SK-MEL-5 (cell line): Measurements from ENCODE around the gene NOP53. TPM values are rescaled to one million over a fixed set of nuclear protein-coding genes. Genes with fewer than 3 reads are reported as not detected.
"Not testable (repeated sequence)": the region's sequence is repeated elsewhere in the genome, so short reads cannot be mapped to it uniquely, and the experiment has no call there.

ENCODE experiments used
- DNase-seq: peaks from one replicate; pipeline ENCODE4 v3.0.0-alpha.2; 2016; ENCODE audit warnings: low read depth, low spot score
- in situ Hi-C: cut with HindIII; loops from 2 replicates; pipeline ENCODE4 v1.10.0; 2016; ENCODE audit warnings: low sequenced_read_pairs, high pct_unique_total_duplicates, low pct_unique_long_range_greater_than_20kb
- total RNA-seq: library from RNA; depleted of rRNA; stranded (reverse); fragments of >200 nt; shearing (Covaris generic); gene quantifications from 2 replicates; pipeline ENCODE4 v1.2.3, GENCODE V29; 2014

NOP53 gene
- total RNA-seq, 1 experiment from 2014 or later, result 120 TPM

GRCh38 chr19:47741544-47742140 is 3.7 kb upstream of the NOP53 start:
- DNase-seq, result no peak
- in situ Hi-C loops, result no loop called here

DNA sequence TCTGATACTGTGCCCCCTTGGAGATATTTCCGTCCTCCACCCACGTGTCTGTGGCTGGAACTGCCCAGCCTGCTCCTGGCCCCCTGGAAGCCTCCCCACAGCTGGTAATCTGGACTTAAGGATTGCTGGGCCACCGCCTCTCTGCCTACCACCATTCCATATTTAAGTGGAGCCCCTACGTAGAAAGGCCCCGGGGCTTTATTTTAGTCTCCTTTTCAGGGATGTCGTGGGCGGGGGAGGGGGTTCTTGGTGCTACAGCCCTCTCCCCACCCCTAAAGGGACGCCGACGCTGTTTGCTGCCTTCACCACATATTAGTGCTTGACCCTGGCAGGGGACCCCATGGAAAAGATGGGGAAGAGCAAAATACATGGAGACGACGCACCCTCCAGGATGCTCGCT is 2.7 kb upstream of the NOP53 start:
- in situ Hi-C loops, result no loop called here
- no peak for DNase-seq

- DNase-seq, in situ Hi-C loops: not testable (repeated sequence)
These were observed 783 bp downstream of the NOP53 start for GRCh38 chr19:47746129-47746528.

GRCh38 chr19:47749326-47749725 is 4.0 kb downstream of the NOP53 start:
- in situ Hi-C loops, result no loop called here

DNA sequence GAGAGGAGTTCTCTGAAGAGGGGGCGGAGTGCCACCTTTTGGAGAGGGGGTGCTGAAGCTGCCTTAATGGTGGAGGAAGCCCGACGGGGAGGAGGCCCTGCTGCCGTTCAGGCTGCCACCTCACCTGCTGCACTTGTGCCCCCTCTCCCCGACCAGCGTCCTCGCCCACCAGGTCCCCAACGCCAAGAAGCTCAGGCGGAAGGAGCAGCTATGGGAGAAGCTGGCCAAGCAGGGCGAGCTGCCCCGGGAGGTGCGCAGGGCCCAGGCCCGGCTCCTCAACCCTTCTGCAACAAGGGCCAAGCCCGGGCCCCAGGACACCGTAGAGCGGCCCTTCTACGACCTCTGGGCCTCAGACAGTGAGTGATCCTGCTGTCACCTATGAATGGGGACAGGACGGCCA is 5.4 kb downstream of the NOP53 start:
- in situ Hi-C loops, result no loop called here

More at GRCh38 chr19:47749326-47749725, 4.0 kb downstream of the NOP53 start:
- no peak for DNase-seq

GRCh38 chr19:47752440-47753211 is 7.3 kb downstream of the NOP53 start:
- in situ Hi-C loops, result no loop called here
- DNase-seq, result no peak

More for the DNA sequence above, 5.4 kb downstream of the NOP53 start:
- DNase-seq, result no peak

DNA sequence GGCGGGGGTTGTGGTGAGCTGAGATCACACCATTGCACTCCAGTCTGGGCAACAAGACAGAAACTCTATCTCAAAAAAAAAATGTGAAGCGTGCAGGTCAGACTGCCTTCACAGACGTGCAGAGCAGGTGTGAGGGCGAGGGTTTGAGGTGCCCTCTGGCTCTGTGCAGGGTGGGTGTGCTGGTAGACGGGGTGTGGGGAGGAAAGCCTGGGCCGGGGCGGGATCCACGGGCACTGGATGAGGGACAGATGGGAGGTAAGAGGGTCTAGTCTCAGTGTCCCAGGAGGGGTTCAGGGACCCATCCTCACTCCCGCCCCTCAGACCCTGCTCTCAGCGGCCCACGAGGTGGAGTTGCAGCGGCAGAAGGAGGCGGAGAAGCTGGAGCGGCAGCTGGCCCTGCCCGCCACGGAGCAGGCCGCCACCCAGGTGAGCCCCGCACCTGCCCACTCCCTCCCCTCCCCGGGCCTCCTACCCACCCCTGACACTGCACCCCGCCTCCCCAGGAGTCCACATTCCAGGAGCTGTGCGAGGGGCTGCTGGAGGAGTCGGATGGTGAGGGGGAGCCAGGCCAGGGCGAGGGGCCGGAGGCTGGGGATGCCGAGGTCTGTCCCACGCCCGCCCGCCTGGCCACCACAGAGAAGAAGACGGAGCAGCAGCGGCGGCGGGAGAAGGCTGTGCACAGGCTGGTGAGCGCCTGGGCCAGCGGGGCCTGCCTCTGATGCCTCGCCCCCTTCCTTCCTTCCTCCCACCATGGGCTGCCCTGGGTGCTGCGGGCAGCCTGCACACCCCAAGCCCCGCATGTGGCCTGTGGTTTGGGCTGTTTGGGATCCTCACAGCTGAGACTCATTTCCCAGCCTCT is 9.1 kb downstream of the NOP53 start:
- in situ Hi-C loops, result no loop called here
- no peak for DNase-seq

GRCh38 chr19:47755065-47755761 is 9.9 kb downstream of the NOP53 start:
- DNase-seq, result no peak
- in situ Hi-C loops, result no loop called here

DNA sequence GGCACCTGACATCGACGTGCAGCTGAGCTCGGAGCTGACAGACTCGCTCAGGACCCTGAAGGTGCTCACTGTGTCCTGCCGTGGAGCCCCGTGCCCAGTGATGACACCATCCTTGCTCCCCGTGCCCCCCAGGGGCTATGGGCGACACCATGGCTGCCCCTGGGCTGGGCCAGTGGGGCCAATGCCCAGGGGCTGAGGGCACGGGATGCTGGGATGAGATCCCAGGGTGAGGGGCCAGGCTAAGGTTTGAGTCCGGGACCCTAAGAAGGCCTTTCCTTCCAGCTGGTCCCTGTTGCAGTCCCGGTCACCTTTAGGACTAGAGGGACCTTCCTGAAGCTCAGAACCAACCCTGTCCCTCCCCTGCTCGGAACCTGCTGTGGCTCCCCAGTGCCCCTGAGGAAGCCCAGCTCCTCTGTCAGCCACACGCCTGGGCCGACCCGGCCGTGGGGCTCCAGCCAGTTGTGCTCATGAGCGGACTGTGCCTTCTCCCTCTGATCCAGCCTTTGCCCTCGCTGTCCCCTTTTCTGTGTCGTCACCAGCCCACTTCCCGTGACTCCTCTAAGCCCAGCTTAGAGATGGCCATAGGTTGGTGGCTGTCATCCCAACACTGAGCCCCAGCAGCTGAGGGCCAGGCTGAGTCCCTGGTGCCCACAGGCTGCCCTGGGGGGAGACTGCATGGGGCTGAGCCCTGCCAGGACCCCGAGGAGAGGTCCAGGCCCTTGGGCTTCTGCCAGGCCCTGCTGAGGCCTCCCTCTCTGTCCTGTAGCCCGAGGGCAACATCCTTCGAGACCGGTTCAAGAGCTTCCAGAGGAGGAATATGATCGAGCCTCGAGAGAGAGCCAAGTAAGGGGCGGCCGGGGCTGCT is 10.6 kb downstream of the NOP53 start:
- DNase-seq, result no peak
- in situ Hi-C loops, result no loop called here

- in situ Hi-C loops, result no loop called here
- DNase-seq, result no peak
These were observed 11.2 kb downstream of the NOP53 start for GRCh38 chr19:47756627-47756929.

- DNase-seq, result no peak
- in situ Hi-C loops, result no loop called here
These were observed 11.7 kb downstream of the NOP53 start for GRCh38 chr19:47756953-47757608.

GRCh38 chr19:47757617-47758442 is 12.5 kb downstream of the NOP53 start:
- in situ Hi-C loops, result no loop called here
- no peak for DNase-seq

DNA sequence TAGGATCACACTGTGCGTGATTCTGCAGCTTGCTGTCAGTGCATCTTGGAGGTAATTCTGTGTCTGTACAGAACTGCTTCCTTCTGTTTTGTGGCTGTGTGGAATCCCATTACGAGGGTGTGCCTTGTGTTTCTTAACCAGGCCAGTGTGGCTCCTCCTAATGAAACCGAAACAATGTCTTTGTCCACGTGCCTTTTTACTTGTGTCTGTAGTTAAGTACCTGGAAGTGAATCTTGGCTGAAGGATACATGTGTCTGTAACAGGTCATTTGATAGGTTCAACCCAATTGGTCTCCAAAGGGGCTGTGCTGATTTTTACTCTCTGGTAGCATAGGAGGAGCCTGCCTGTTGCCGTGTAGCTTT is 13.1 kb downstream of the NOP53 start:
- DNase-seq, result no peak
- in situ Hi-C loops, result no loop called here

DNA sequence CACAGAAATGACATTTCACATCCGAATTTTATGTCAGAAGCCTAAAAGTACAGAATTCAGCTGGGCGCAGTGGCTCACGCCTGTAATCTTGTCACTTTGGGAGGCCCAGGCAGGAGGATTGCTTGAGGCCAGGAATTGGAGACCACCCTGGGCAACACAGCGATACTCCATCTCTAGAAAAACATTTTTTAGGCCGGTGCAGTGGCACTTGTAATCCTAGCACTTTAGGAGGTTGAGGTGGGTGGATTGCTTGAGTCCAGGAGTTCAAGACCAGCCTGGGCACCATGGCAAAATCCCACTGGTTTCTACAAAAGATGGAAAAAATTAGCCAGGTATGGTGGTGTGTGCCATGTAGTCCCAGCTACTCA is 15.3 kb downstream of the NOP53 start:
- DNase-seq, result no peak
- in situ Hi-C loops, result no loop called here

- in situ Hi-C loops, result no loop called here
- no peak for DNase-seq
These were observed 16.2 kb downstream of the NOP53 start for GRCh38 chr19:47761566-47761965.

DNA sequence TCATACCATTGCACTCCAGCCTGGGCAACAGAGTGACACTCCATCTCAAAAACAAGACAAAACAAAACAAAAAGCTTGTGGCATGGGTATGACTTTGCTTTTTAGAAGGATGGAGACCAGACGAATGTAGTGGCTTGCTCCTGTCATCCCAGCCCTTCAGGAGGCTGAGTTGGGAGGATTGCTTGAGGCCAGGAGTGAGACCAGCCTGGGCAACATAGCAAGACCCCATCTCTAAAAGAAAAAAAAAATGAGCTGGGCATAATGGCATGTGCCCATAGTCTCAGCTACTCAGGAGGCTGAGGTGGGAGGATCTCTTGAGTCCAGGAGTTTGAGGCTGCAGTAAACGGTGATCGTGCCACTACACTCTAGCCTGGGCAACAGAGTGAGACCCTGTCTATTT is 16.8 kb downstream of the NOP53 start:
- DNase-seq, result no peak
- in situ Hi-C loops, result no loop called here
